HCT116 (cell line): ENCODE data around the gene HS6ST1. TPM values are rescaled to one million over a fixed set of nuclear protein-coding genes. Genes with fewer than 3 reads are reported as not detected.

Experiments used
- ATAC-seq: fragments of 200-7000 bp; cut with Tn5 transposase; 2 replicates; pipeline ENCODE4 v1.9.1; 2020; ENCODE audit warnings: mild to moderate bottlenecking, moderate library complexity
- BruUV-seq: library from RNA; stranded (reverse); fragments of 400-500 nt; replicated peaks from 2 replicates; lab custom pipeline; 2021; lab: Mats Ljungman, UMichigan
- CTCF ChIA-PET: fragments of 300-600 bp; sonication (Branson Sonifier 250); formaldehyde crosslinking; loops from one replicate; lab custom pipeline; 2021; ENCODE audit warnings: antibody characterized with exemption; lab: Charles Lee
- POLR2A ChIA-PET: fragments of 300-600, 350-600 bp; sonication (Branson Sonifier 250); formaldehyde crosslinking; loops from one replicate; lab custom pipeline; 2021; ENCODE audit warnings: antibody characterized with exemption; lab: Charles Lee
- RAD21 ChIA-PET, 2 experiments: fragments of 300-600 bp; sonication (Branson Sonifier 250); formaldehyde crosslinking; loops; one replicate each; lab custom pipeline; 2023; ENCODE audit warnings: low total read pairs in 2 of 2; ENCODE audit not compliant: uncharacterized antibody in 2 of 2, unreplicated experiment in 2 of 2, low non-redundant PET in 1 of 2; lab: Charles Lee
- DNase-seq: peaks from one replicate; pipeline ENCODE4 v3.0.0-alpha.2; 2010; ENCODE audit warnings: low read depth, low spot score
- H2AFZ ChIP-seq: fragments of 200-600 bp; shearing (Covaris generic), sonication (generic); 2 replicates; pipeline ENCODE4 v1.6.1; 2017; ENCODE audit warnings: low read depth, mixed run types, mixed read lengths, antibody characterized with exemption, low read length; ENCODE audit not compliant: poor library complexity, severe bottlenecking
- H3K27ac ChIP-seq: 2 replicates; pipeline ENCODE4 v1.5.1; 2012; ENCODE audit warnings: low read depth, low read length
- H3K27me3 ChIP-seq: fragments of 200-600 bp; sonication (generic); 2 replicates; pipeline ENCODE4 v1.6.1; 2016; ENCODE audit warnings: mixed run types, low read length, mixed read lengths; ENCODE audit not compliant: insufficient read depth
- H3K36me3 ChIP-seq, 2 experiments: fragments of 200-500 bp in 1 of 2; fragments of 200-600 bp in 1 of 2; sonication (Bioruptor generic) in 1 of 2; sonication (generic) in 1 of 2; 2 replicates each; pipeline versions ENCODE4 v1.5.1 to v1.6.1; 2014 to 2016; ENCODE audit warnings: low read length in 2 of 2, inconsistent platforms in 1 of 2, mixed read lengths in 1 of 2, mixed run types in 1 of 2; ENCODE audit not compliant: insufficient read depth in 2 of 2, control insufficient read depth in 1 of 2
- H3K4me1 ChIP-seq, 2 experiments: fragments of 200-600 bp in 1 of 2; sonication (generic) in 1 of 2; 2 replicates each; pipeline versions ENCODE4 v1.5.1 to v1.6.1; 2012 to 2017; ENCODE audit warnings: low read length in 2 of 2, inconsistent platforms in 1 of 2, mild to moderate bottlenecking in 1 of 2, mixed read lengths in 1 of 2, mixed run types in 1 of 2, moderate library complexity in 1 of 2; ENCODE audit not compliant: insufficient read depth in 2 of 2, control insufficient read depth in 1 of 2
- H3K4me2 ChIP-seq: fragments of 200-600 bp; sonication (generic); 2 replicates; pipeline ENCODE4 v1.6.1; 2017; ENCODE audit warnings: mixed run types, low read length, mixed read lengths
- H3K4me3 ChIP-seq, 2 experiments: fragments of 200-600 bp in 1 of 2; sonication (generic) in 1 of 2; replicated peaks in 1 of 2; 2 replicates each; pipeline ENCODE4 v1.5.1; 2011 to 2016; ENCODE audit warnings: low read length in 2 of 2, control low read depth in 1 of 2, low read depth in 1 of 2, mild to moderate bottlenecking in 1 of 2, mixed read lengths in 1 of 2, mixed run types in 1 of 2
- H3K79me2 ChIP-seq: fragments of 200-600 bp; sonication (generic); 2 replicates; pipeline ENCODE4 v1.6.1; 2017; ENCODE audit warnings: mild to moderate bottlenecking, mixed run types, low read length, moderate library complexity, mixed read lengths; ENCODE audit not compliant: insufficient read depth
- H3K9ac ChIP-seq: fragments of 200-600 bp; sonication (generic); 2 replicates; pipeline ENCODE4 v1.6.1; 2016; ENCODE audit warnings: low read length, mixed read lengths
- H3K9me2 ChIP-seq: fragments of 200-600 bp; sonication (generic), shearing (Covaris generic); 2 replicates; pipeline ENCODE4 v1.6.1; 2017; ENCODE audit warnings: mixed run types, mild to moderate bottlenecking, moderate library complexity; ENCODE audit not compliant: insufficient read depth
- H3K9me3 ChIP-seq, 2 experiments: fragments of 200-500 bp in 1 of 2; fragments of 200-600 bp in 1 of 2; sonication (Bioruptor generic) in 1 of 2; sonication (generic) in 1 of 2; 2 replicates each; pipeline ENCODE4 v1.6.1; 2014 to 2017; ENCODE audit warnings: low read length in 2 of 2, mixed read lengths in 2 of 2, inconsistent platforms in 1 of 2, low read depth in 1 of 2, mild to moderate bottlenecking in 1 of 2, mixed run types in 1 of 2, moderate library complexity in 1 of 2; ENCODE audit not compliant: control insufficient read depth in 1 of 2, insufficient read depth in 1 of 2
- H4K20me1 ChIP-seq: fragments of 200-600 bp; sonication (generic), shearing (Covaris generic); 2 replicates; pipeline ENCODE4 v1.6.1; 2017; ENCODE audit warnings: mixed run types, mild to moderate bottlenecking, moderate library complexity; ENCODE audit not compliant: insufficient read depth
- EGR1 ChIP-seq: IDR thresholded peaks from 2 replicates; pipeline ENCODE4 v1.6.1; 2012; ENCODE audit warnings: low read depth
- FOSL1 ChIP-seq: IDR thresholded peaks from 2 replicates; pipeline ENCODE4 v1.6.1; 2012; ENCODE audit warnings: low read depth
- JUND ChIP-seq: IDR thresholded peaks from 2 replicates; pipeline ENCODE4 v1.6.1; 2012
- MAX ChIP-seq: IDR thresholded peaks from 2 replicates; pipeline ENCODE4 v1.6.1; 2012
- POLR2AphosphoS5 ChIP-seq: IDR thresholded peaks from 2 replicates; pipeline ENCODE4 v1.6.1; 2011; ENCODE audit warnings: mild to moderate bottlenecking, low read depth, low read length, moderate library complexity
- SP1 ChIP-seq: IDR thresholded peaks from 2 replicates; pipeline ENCODE4 v1.6.1; 2012; ENCODE audit warnings: low read depth
- TCF7L2 ChIP-seq: IDR thresholded peaks from 2 replicates; pipeline ENCODE4 v1.7.0; 2011; ENCODE audit warnings: borderline replicate concordance, inconsistent platforms; ENCODE audit not compliant: insufficient read depth, insufficient read length; ENCODE audit errors: extremely low read depth
- YY1 ChIP-seq: IDR thresholded peaks from 2 replicates; pipeline ENCODE4 v1.6.1; 2011; ENCODE audit warnings: low read length, low read depth, moderate library complexity, mild to moderate bottlenecking; ENCODE audit not compliant: insufficient replicate concordance; ENCODE audit errors: extremely low read depth
- ZFX ChIP-seq: fragments of 450-650 bp; IDR thresholded peaks from 2 replicates; pipeline ENCODE4 v1.6.1; 2017
- intact Hi-C: fragments of 100-400 bp; cut with micrococcal nuclease; formaldehyde crosslinking; loops from 2 replicates; pipeline ENCODE4 v1.10.0; 2022
- total RNA-seq: library from RNA; stranded (reverse); gene quantifications from one replicate; pipeline ENCODE4 v1.2.1, GENCODE V29; 2021; ENCODE audit not compliant: unreplicated experiment

HS6ST1 gene
- total RNA-seq, 1 experiment from 2014 or later, result 35.0 TPM

- no peak for TF ChIP-seq ZFX
Measured at GRCh38 chr2:128310094-128310716, 8.5 kb downstream of the HS6ST1 start (continued).

GRCh38 chr2:128309280-128310093 is 9.2 kb downstream of the HS6ST1 start:
- Histone ChIP-seq H3K79me2 (peaks cover 100% of the 10 kb centered on the region), H3K9me2 (no peaks in the 10 kb centered on the region)

GRCh38 chr2:128308889-128309279 is 9.8 kb downstream of the HS6ST1 start:
- peaks cover 38 to 42% of the 10 kb centered on the region in 2 experiments for H3K4me1 ChIP-seq
- H3K27me3 ChIP-seq, result no peaks in the 10 kb centered on the region
- peaks cover 100% of the 10 kb centered on the region for H3K79me2 ChIP-seq
- no peak overlapping the region for H2AFZ ChIP-seq
- RAD21 ChIA-PET, result interaction anchor here in 1 of 2 experiments (0.7 kb wide), 1 partner anchor 46 kb away, joined by 3 read pairs; no protein-coding TSS in a partner anchor
- H3K36me3 ChIP-seq, result peaks cover 0 to under 1% of the 10 kb centered on the region in 2 experiments; a peak in 2 of 4 replicates
- DNase-seq (no peak), ATAC-seq (no peak)
- TF ChIP-seq JUND, result no peak
- no peak for TF ChIP-seq YY1
- TF ChIP-seq MAX, result no peak
- no peak overlapping the region for H3K27ac ChIP-seq
- H3K4me2 ChIP-seq, result no peak overlapping the region
- H3K9me3 ChIP-seq, result no peaks in the 10 kb centered on the region
- H4K20me1 ChIP-seq, result peaks cover 3% of the 10 kb centered on the region; the same call in 1 of the 2 replicates
- POLR2A ChIA-PET, result no interaction called here
- intact Hi-C loops, result loop anchor here (5.0 kb wide), 1 partner anchor 132 kb away; no protein-coding TSS in a partner anchor
- H3K9ac ChIP-seq, result no peak overlapping the region
- BruUV-seq, result no TSS peak
- CTCF ChIA-PET, result interaction anchor here (0.7 kb wide), 1 partner anchor 12 kb away, joined by 3 read pairs; no protein-coding TSS in a partner anchor
- no peaks in the 10 kb centered on the region for H3K9me2 ChIP-seq
- no peak overlapping the region for H3K4me3 ChIP-seq

More at GRCh38 chr2:128309280-128310093, 9.2 kb downstream of the HS6ST1 start:
- ChIA-PET CTCF (interaction anchor here (0.7 kb wide), 1 partner anchor 12 kb away, joined by 3 read pairs; no protein-coding TSS in a partner anchor), RAD21 (interaction anchor here in 1 of 2 experiments (0.7 kb wide), 1 partner anchor 46 kb away, joined by 3 read pairs; no protein-coding TSS in a partner anchor), POLR2A (no interaction called here)
- no peaks in the 10 kb centered on the region for H3K9me3 ChIP-seq
- DNase-seq (no peak), ATAC-seq (no peak)
- TF ChIP-seq POLR2AphosphoS5 (no peak), ZFX (no peak), FOSL1 (no peak), EGR1 (no peak), SP1 (no peak), TCF7L2 (no peak), JUND (no peak)
- no peak overlapping the region for H3K4me3 ChIP-seq
- H3K9ac ChIP-seq, result no peak overlapping the region
- no peak overlapping the region for H3K4me2 ChIP-seq
- H2AFZ ChIP-seq, result no peak overlapping the region
- H3K36me3 ChIP-seq, result peaks cover 0 to 6% of the 10 kb centered on the region in 2 experiments; a peak in 2 of 4 replicates
- H3K27ac ChIP-seq, result no peak overlapping the region
- H3K4me1 ChIP-seq, result peaks cover 34 to 42% of the 10 kb centered on the region in 2 experiments
- BruUV-seq, result no TSS peak
- no peaks in the 10 kb centered on the region for H3K27me3 ChIP-seq
- H4K20me1 ChIP-seq, result peaks cover 3% of the 10 kb centered on the region; the same call in 1 of the 2 replicates
- intact Hi-C loops, result loop anchor here (5.0 to 10.0 kb wide), 2 partner anchors 132 to 245 kb away; no protein-coding TSS in a partner anchor
